ENCODE results near the gene GPR21. TPM values are rescaled to one million over a fixed set of nuclear protein-coding genes. Genes with fewer than 3 reads are reported as not detected.

The GPR21 gene
- total RNA-seq, 4 donors from 2014 or later, result 0.39 to 4.2 (median 3.2) TPM

- no peak overlapping the region for H3K27ac ChIP-seq
- WGBS, 2 donors (ENCODE audit: low coverage in 1 of 2), result 94 to 100% methylated on average over 1 of the region's 1 CpG
- no peak for TF ChIP-seq POLR2A (IDR thresholded peaks at IDR 0.05)
- no peak for TF ChIP-seq POLR2AphosphoS5 (IDR thresholded peaks at IDR 0.05)
- no peak for TF ChIP-seq EP300 (IDR thresholded peaks at IDR 0.05)
- peaks cover 0 to 93% of the 10 kb centered on the region in 2 donors for H3K36me3 ChIP-seq
- peaks cover 0 to 14% (median 0%) of the 10 kb centered on the region in 3 donors for H3K4me1 ChIP-seq
- no peak overlapping the region for H3K4me3 ChIP-seq
- H3K27me3 ChIP-seq, result no peaks in the 10 kb centered on the region
- ATAC-seq, result no peak
- H3K9me3 ChIP-seq, result no peaks in the 10 kb centered on the region
These were observed 50.8 kb downstream of the GPR21 start for GRCh38 chr9:123084256-123084655.

Small RNA genes lying within 50 kb of the gene (small RNA-seq; reads per million reads assigned to genes)
- gene GPR21, result 0 reads per million in 4 donors

Other genes with a start within 250 kb of the GPR21 start
- gene OR5C1, start 244.7 kb upstream of the GPR21 start, total RNA-seq, result not detected
- not detected for gene OR1K1, start 233.5 kb upstream of the GPR21 start, total RNA-seq
- gene PDCL, start 205.1 kb upstream of the GPR21 start, total RNA-seq, result 10 to 100 TPM; 15.3 to 24.4 (median 17.3) TPM
- gene RC3H2, start 128.3 kb upstream of the GPR21 start, total RNA-seq, result 10 to 100 TPM; 50.6 to 70.7 (median 68.7) TPM
- 10 to 100 TPM in 2 of 4 donors, 1 to 10 TPM in 2; 7.4 to 10.9 (median 9.8) TPM for gene ZBTB6, start 120.3 kb upstream of the GPR21 start, total RNA-seq
- 10 to 100 TPM in 2 of 4 donors, 1 to 10 TPM in 2; 9.2 to 14.0 (median 10.8) TPM for gene ZBTB26, start 102.2 kb upstream of the GPR21 start, total RNA-seq
- 100 to 1,000 TPM in 1 of 4 donors, 10 to 100 TPM in 3; 61.2 to 139 (median 82.9) TPM for gene RABGAP1, start 92.6 kb upstream of the GPR21 start, total RNA-seq
- gene STRBP, start 234.9 kb downstream of the GPR21 start, total RNA-seq, result 10 to 100 TPM; 10.4 to 20.6 (median 14.8) TPM